Measurements from ENCODE around the gene PATL1.

DNA sequence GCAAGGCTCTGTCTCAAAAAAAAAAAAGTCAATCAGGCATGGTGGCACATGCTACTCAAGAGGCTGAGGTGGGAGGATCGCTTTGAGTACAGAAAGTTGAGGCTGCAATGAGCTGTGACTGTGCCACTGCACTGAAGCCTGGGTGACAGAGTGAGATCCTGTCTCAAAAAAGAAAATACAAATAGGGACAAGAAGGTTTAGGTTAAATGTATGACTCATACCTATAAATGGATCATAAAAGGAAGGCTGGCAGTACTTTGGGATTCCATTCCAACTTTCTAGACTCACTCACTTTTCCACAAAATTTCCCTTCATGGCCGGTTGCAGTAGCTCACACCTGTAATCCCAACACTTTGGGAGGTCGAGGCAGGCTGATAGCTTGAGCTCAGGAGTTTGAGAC, 27.7 kb downstream of the PATL1 start:
- no peak for TF ChIP-seq POLR2A (IDR thresholded peaks at IDR 0.05)
- TF ChIP-seq, protein P1, sequence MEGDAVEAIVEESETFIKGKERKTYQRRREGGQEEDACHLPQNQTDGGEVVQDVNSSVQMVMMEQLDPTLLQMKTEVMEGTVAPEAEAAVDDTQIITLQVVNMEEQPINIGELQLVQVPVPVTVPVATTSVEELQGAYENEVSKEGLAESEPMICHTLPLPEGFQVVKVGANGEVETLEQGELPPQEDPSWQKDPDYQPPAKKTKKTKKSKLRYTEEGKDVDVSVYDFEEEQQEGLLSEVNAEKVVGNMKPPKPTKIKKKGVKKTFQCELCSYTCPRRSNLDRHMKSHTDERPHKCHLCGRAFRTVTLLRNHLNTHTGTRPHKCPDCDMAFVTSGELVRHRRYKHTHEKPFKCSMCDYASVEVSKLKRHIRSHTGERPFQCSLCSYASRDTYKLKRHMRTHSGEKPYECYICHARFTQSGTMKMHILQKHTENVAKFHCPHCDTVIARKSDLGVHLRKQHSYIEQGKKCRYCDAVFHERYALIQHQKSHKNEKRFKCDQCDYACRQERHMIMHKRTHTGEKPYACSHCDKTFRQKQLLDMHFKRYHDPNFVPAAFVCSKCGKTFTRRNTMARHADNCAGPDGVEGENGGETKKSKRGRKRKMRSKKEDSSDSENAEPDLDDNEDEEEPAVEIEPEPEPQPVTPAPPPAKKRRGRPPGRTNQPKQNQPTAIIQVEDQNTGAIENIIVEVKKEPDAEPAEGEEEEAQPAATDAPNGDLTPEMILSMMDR (IDR thresholded peaks at IDR 0.05), result no peak

Data from ovary (tissue), 3 donors.